Nephron (organoid): ENCODE results near the gene USP31.

Source experiments
- H3K27ac Mint-ChIP-seq, 3 experiments: 2 replicates each; pipeline ENCODE4 v1.8.0; 2020; ENCODE audit warnings: mixed read lengths in 3 of 3, mild to moderate bottlenecking in 2 of 3, moderate library complexity in 1 of 3
- H3K27me3 Mint-ChIP-seq: 2 replicates; pipeline ENCODE4 v1.8.0; 2021; ENCODE audit warnings: low read depth, mild to moderate bottlenecking, moderate library complexity, mixed read lengths
- H3K36me3 Mint-ChIP-seq: 2 replicates; pipeline ENCODE4 v1.8.0; 2020; ENCODE audit warnings: low read depth, mixed read lengths
- H3K4me1 Mint-ChIP-seq: 2 replicates; pipeline ENCODE4 v1.8.0; 2020; ENCODE audit warnings: mixed read lengths
- H3K4me3 Mint-ChIP-seq, 3 experiments: 2 replicates each; pipeline ENCODE4 v1.8.0; 2020; ENCODE audit warnings: mild to moderate bottlenecking in 3 of 3, mixed read lengths in 3 of 3, moderate library complexity in 2 of 3
- H3K9me3 Mint-ChIP-seq: 2 replicates; pipeline ENCODE4 v1.8.0; 2020; ENCODE audit warnings: mixed read lengths
- CTCF ChIP-seq, 3 experiments: fragments of 200-600 bp; sonication (generic); IDR thresholded peaks; one replicate each; pipeline ENCODE4 v1.5.0; 2021; ENCODE audit warnings: antibody characterized with exemption in 3 of 3; ENCODE audit not compliant: unreplicated experiment in 3 of 3

The USP31 gene

GRCh38 chr16:23039118-23039517 is 110.1 kb downstream of the USP31 start:
- Mint-ChIP-seq H3K9me3 (no peaks in the 10 kb centered on the region), H3K27ac (no peak overlapping the region), H3K27me3 (peaks cover 6% of the 10 kb centered on the region), H3K4me1 (no peaks in the 10 kb centered on the region), H3K4me3 (no peak overlapping the region), H3K36me3 (no peaks in the 10 kb centered on the region)
- TF ChIP-seq CTCF (IDR thresholded peaks at IDR 0.05; ENCODE audit: unreplicated experiment in 3 of 3), result no peak

GRCh38 chr16:23035240-23035639 is 114.0 kb downstream of the USP31 start:
- H3K9me3 Mint-ChIP-seq, result peaks cover 5% of the 10 kb centered on the region
- no peaks in the 10 kb centered on the region for H3K36me3 Mint-ChIP-seq
- no peak overlapping the region for H3K4me3 Mint-ChIP-seq
- TF ChIP-seq CTCF (IDR thresholded peaks at IDR 0.05; ENCODE audit: unreplicated experiment in 3 of 3), result no peak
- no peak overlapping the region for H3K27ac Mint-ChIP-seq
- H3K4me1 Mint-ChIP-seq, result no peaks in the 10 kb centered on the region
- H3K27me3 Mint-ChIP-seq, result peaks cover 12% of the 10 kb centered on the region

GRCh38 chr16:23031508-23032098 is 117.6 kb downstream of the USP31 start:
- H3K4me3 Mint-ChIP-seq, result no peak overlapping the region
- no peak overlapping the region for H3K27ac Mint-ChIP-seq
- H3K9me3 Mint-ChIP-seq, result peaks cover 5% of the 10 kb centered on the region
- TF ChIP-seq CTCF (IDR thresholded peaks at IDR 0.05; ENCODE audit: unreplicated experiment in 3 of 3), result no peak
- H3K27me3 Mint-ChIP-seq, result peaks cover 23% of the 10 kb centered on the region
- H3K4me1 Mint-ChIP-seq, result no peaks in the 10 kb centered on the region
- no peaks in the 10 kb centered on the region for H3K36me3 Mint-ChIP-seq

- Mint-ChIP-seq H3K9me3 (peaks cover 5% of the 10 kb centered on the region), H3K4me3 (no peak overlapping the region), H3K27me3 (peaks cover 23% of the 10 kb centered on the region), H3K27ac (no peak overlapping the region), H3K4me1 (peaks cover 8% of the 10 kb centered on the region), H3K36me3 (no peaks in the 10 kb centered on the region)
- no peak for TF ChIP-seq CTCF (IDR thresholded peaks at IDR 0.05; ENCODE audit: unreplicated experiment in 3 of 3)
Observed at GRCh38 chr16:23029733-23030420, 119.4 kb downstream of the USP31 start.

GRCh38 chr16:23027386-23027785 is 121.9 kb downstream of the USP31 start:
- Mint-ChIP-seq H3K4me3 (no peak overlapping the region), H3K9me3 (no peaks in the 10 kb centered on the region), H3K36me3 (no peaks in the 10 kb centered on the region), H3K27me3 (peaks cover 20% of the 10 kb centered on the region), H3K27ac (no peak overlapping the region), H3K4me1 (peaks cover 8% of the 10 kb centered on the region)
- no peak for TF ChIP-seq CTCF (IDR thresholded peaks at IDR 0.05; ENCODE audit: unreplicated experiment in 3 of 3)
